Endothelial cell of umbilical vein (primary cell): ENCODE data around the gene GH1.

ENCODE experiments used
- CTCF ChIP-seq, 2 donors: IDR thresholded peaks; 1 replicate in 1 of 2; 2 replicates in 1 of 2; pipeline ENCODE4 v1.5.1; 2011; ENCODE audit warnings: low read length in 2 of 2, mild to moderate bottlenecking in 2 of 2, moderate library complexity in 2 of 2, control low read depth in 1 of 2, inconsistent platforms in 1 of 2, low read depth in 1 of 2; ENCODE audit not compliant: insufficient read depth in 1 of 2; ENCODE audit errors: extremely low read depth in 1 of 2
- EZH2 ChIP-seq: IDR thresholded peaks from 2 replicates; pipeline ENCODE4 v1.6.1; 2012; ENCODE audit warnings: borderline replicate concordance, low read depth, mild to moderate bottlenecking, moderate library complexity, low read length, inconsistent platforms; ENCODE audit not compliant: severe bottlenecking
- FOS ChIP-seq: IDR thresholded peaks from 2 replicates; pipeline ENCODE4 v1.6.1; 2011; ENCODE audit warnings: mild to moderate bottlenecking, low read length, moderate library complexity, borderline replicate concordance; ENCODE audit not compliant: insufficient read depth
- JUN ChIP-seq: IDR thresholded peaks from 2 replicates; pipeline ENCODE4 v1.6.1; 2011; ENCODE audit warnings: borderline replicate concordance, low read depth; ENCODE audit not compliant: insufficient read length, insufficient read depth
- MAX ChIP-seq: IDR thresholded peaks from 2 replicates; pipeline ENCODE4 v1.6.1; 2011; ENCODE audit not compliant: insufficient read depth, insufficient read length
- MYC ChIP-seq: IDR thresholded peaks from one replicate; pipeline ENCODE4 v1.6.1; 2011; ENCODE audit warnings: mild to moderate bottlenecking, low read depth, low read length
- POLR2A ChIP-seq: IDR thresholded peaks from 2 replicates; pipeline ENCODE4 v1.6.1; 2012; ENCODE audit warnings: low read depth, mild to moderate bottlenecking, control low read depth, low read length

- TF ChIP-seq CTCF (IDR thresholded peaks at IDR 0.05; ENCODE audit: extremely low read depth in 1 of 2, insufficient read depth in 1 of 2, low read depth in 1 of 2, low read length in 2 of 2): no peak
- TF ChIP-seq EZH2: no peak
- TF ChIP-seq POLR2A: no peak
- no peak for TF ChIP-seq MYC
- no peak for TF ChIP-seq MAX
- TF ChIP-seq FOS: no peak
- TF ChIP-seq JUN: no peak
Observed at GRCh38 chr17:63939401-63939800, 20.8 kb upstream of the GH1 start.
